Mesendoderm (in vitro differentiated cells): Measurements from ENCODE around the gene EMC1.
"Not testable (repeated sequence)": the region's sequence is repeated elsewhere in the genome, so short reads cannot be mapped to it uniquely, and the experiment has no call there.

ENCODE experiments used
- DNase-seq: peaks from one replicate; pipeline ENCODE4 v3.0.0; 2013
- H2AK5ac ChIP-seq: 2 replicates; pipeline ENCODE4 v1.6.1; 2013; ENCODE audit warnings: low read length, inconsistent platforms
- H2BK120ac ChIP-seq: 2 replicates; pipeline ENCODE4 v1.6.1; 2013; ENCODE audit warnings: low read depth, mild to moderate bottlenecking, low read length, moderate library complexity, mixed read lengths
- H2BK15ac ChIP-seq: replicated peaks from 2 replicates; pipeline ENCODE4 v1.6.1; 2013; ENCODE audit warnings: low read depth, mild to moderate bottlenecking, moderate library complexity
- H2BK5ac ChIP-seq: 2 replicates; pipeline ENCODE4 v1.6.1; 2013; ENCODE audit warnings: low read length, inconsistent platforms
- H3K18ac ChIP-seq: 2 replicates; pipeline ENCODE4 v1.6.1; 2013; ENCODE audit warnings: mild to moderate bottlenecking, low read length, mixed read lengths
- H3K23ac ChIP-seq: one replicate; pipeline ENCODE4 v1.6.1; 2013; ENCODE audit warnings: low read length
- H3K27ac ChIP-seq: 2 replicates; pipeline ENCODE4 v1.5.1; 2013; ENCODE audit warnings: low read depth, mild to moderate bottlenecking, inconsistent platforms, low read length, moderate library complexity
- H3K27me3 ChIP-seq: 2 replicates; pipeline ENCODE4 v1.6.1; 2013; ENCODE audit warnings: low read length, control low read depth, mild to moderate bottlenecking, inconsistent platforms; ENCODE audit not compliant: insufficient read depth, poor library complexity
- H3K36me3 ChIP-seq: 2 replicates; pipeline ENCODE4 v1.6.1; 2013; ENCODE audit warnings: low read length, inconsistent platforms; ENCODE audit not compliant: control insufficient read depth, insufficient read depth
- H3K4ac ChIP-seq: one replicate; pipeline ENCODE4 v1.6.1; 2013; ENCODE audit warnings: low read depth, mild to moderate bottlenecking, low read length, moderate library complexity
- H3K4me1 ChIP-seq: 2 replicates; pipeline ENCODE4 v1.6.1; 2013; ENCODE audit warnings: low read depth, low read length, inconsistent platforms; ENCODE audit not compliant: control insufficient read depth
- H3K4me2 ChIP-seq: 2 replicates; pipeline ENCODE4 v1.6.1; 2013; ENCODE audit warnings: low read length
- H3K4me3 ChIP-seq: 2 replicates; pipeline ENCODE4 v1.5.1; 2013; ENCODE audit warnings: mild to moderate bottlenecking, low read length
- H3K56ac ChIP-seq: one replicate; pipeline ENCODE4 v1.6.1; 2013; ENCODE audit warnings: low read length
- H3K79me1 ChIP-seq: 2 replicates; pipeline ENCODE4 v1.6.1; 2013; ENCODE audit warnings: low read length, inconsistent platforms
- H3K79me2 ChIP-seq: 2 replicates; pipeline ENCODE4 v1.6.1; 2013; ENCODE audit warnings: mild to moderate bottlenecking, low read length; ENCODE audit not compliant: control insufficient read depth, insufficient read depth
- H3K9ac ChIP-seq: 2 replicates; pipeline ENCODE4 v1.6.1; 2013; ENCODE audit warnings: low read length, inconsistent platforms
- H4K5ac ChIP-seq: one replicate; pipeline ENCODE4 v1.6.1; 2013; ENCODE audit warnings: low read length
- H4K8ac ChIP-seq: one replicate; pipeline ENCODE4 v1.6.1; 2013; ENCODE audit warnings: low read depth, mild to moderate bottlenecking, control low read depth, low read length, moderate library complexity
- WGBS: extraction: QIAGEN DNeasy Blood & Tissue Kit; methylation state at CpG from one replicate; pipeline ENCODE4 v1.1.7; 2013; ENCODE audit warnings: low lambda C conversion rate, missing lambda C conversion rate; ENCODE audit not compliant: insufficient coverage; ENCODE audit errors: extremely low coverage; 5-methylcytosine and 5-hydroxymethylcytosine counted together

Gene EMC1

GRCh38 chr1:19220080-19220846 is 31.1 kb downstream of the EMC1 start:
- Histone ChIP-seq H3K4me2 (no peak overlapping the region), H3K36me3 (peaks cover 21% of the 10 kb centered on the region), H2BK15ac (no peak overlapping the region), H3K56ac (no peak overlapping the region), H4K8ac (no peak overlapping the region), H4K5ac (no peak overlapping the region), H2BK5ac (no peak overlapping the region), H2BK120ac (no peak overlapping the region), H3K79me2 (no peaks in the 10 kb centered on the region), H3K4ac (no peak overlapping the region), H3K27me3 (no peaks in the 10 kb centered on the region), H3K9ac (no peak overlapping the region), H3K4me1 (no peaks in the 10 kb centered on the region), H2AK5ac (no peak overlapping the region), H3K27ac (no peak overlapping the region), H3K23ac (no peak overlapping the region), H3K79me1 (no peaks in the 10 kb centered on the region), H3K4me3 (no peak overlapping the region), H3K18ac (no peak overlapping the region)
- no CpG with 5 or more reads among the region's 8 CpGs for WGBS
- no peak for DNase-seq

- no peaks in the 10 kb centered on the region for H3K4me1 ChIP-seq
- H3K56ac ChIP-seq: no peak overlapping the region
- no peaks in the 10 kb centered on the region for H3K79me2 ChIP-seq
- H3K4me3 ChIP-seq: no peak overlapping the region
- H3K36me3 ChIP-seq: peaks cover 21% of the 10 kb centered on the region
- no peak overlapping the region for H3K4me2 ChIP-seq
- no peak overlapping the region for H2BK15ac ChIP-seq
- H3K4ac ChIP-seq: no peak overlapping the region
- H2BK5ac ChIP-seq: no peak overlapping the region
- no peaks in the 10 kb centered on the region for H3K27me3 ChIP-seq
- WGBS: no CpG with 5 or more reads among the region's 7 CpGs
- no peak overlapping the region for H3K18ac ChIP-seq
- no peak overlapping the region for H4K8ac ChIP-seq
- H4K5ac ChIP-seq: no peak overlapping the region
- H3K9ac ChIP-seq: no peak overlapping the region
- no peaks in the 10 kb centered on the region for H3K79me1 ChIP-seq
- H2AK5ac ChIP-seq: no peak overlapping the region
- no peak overlapping the region for H3K27ac ChIP-seq
- H2BK120ac ChIP-seq: no peak overlapping the region
- no peak overlapping the region for H3K23ac ChIP-seq
- DNase-seq: no peak
Observed at GRCh38 chr1:19219451-19219850, 31.9 kb downstream of the EMC1 start.

DNA sequence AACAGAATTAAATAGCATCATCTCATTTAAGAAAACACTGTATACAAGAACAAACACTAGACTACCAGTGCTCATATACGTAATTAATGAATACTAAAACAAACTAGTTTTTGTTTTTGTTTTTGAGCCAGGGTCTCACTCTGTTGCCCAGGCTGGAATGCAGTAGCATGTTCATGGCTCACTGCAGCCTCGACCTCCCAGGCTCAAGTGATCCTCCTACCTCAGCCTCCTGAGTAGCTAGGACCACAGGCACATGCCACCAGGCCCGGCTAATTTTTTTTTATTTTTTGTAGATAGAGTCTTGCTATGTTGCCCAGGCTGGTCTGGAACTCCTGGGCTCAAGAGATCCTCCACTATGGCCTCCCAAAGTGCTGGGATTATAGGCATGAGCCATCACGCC is 34.7 kb downstream of the EMC1 start:
- H2BK15ac ChIP-seq, H3K56ac ChIP-seq, H3K27me3 ChIP-seq, H3K4me3 ChIP-seq, H2BK5ac ChIP-seq, H3K4me2 ChIP-seq, H4K5ac ChIP-seq, H4K8ac ChIP-seq, H3K4ac ChIP-seq, H3K4me1 ChIP-seq, H3K79me2 ChIP-seq, H3K79me1 ChIP-seq, H2AK5ac ChIP-seq, H2BK120ac ChIP-seq, H3K23ac ChIP-seq, DNase-seq, H3K9ac ChIP-seq, H3K18ac ChIP-seq, H3K27ac ChIP-seq: not testable (repeated sequence)
- peaks cover 10% of the 10 kb centered on the region for H3K36me3 ChIP-seq
- no CpG with 5 or more reads among the region's 4 CpGs for WGBS

- WGBS: no CpG with 5 or more reads among the region's 1 CpG
- Histone ChIP-seq H3K56ac (no peak overlapping the region), H3K9ac (no peak overlapping the region), H3K27ac (no peak overlapping the region), H2AK5ac (no peak overlapping the region), H3K36me3 (no peaks in the 10 kb centered on the region), H4K5ac (no peak overlapping the region), H3K23ac (no peak overlapping the region), H3K27me3 (no peaks in the 10 kb centered on the region), H2BK120ac (no peak overlapping the region), H3K4me2 (no peak overlapping the region), H3K4me3 (no peak overlapping the region), H3K79me1 (peaks cover 3% of the 10 kb centered on the region), H4K8ac (no peak overlapping the region), H3K18ac (no peak overlapping the region), H3K4me1 (no peaks in the 10 kb centered on the region), H2BK5ac (no peak overlapping the region), H3K4ac (no peak overlapping the region), H2BK15ac (no peak overlapping the region), H3K79me2 (peaks cover 22% of the 10 kb centered on the region)
- no peak for DNase-seq
Observed at GRCh38 chr1:19213580-19213979, 37.7 kb downstream of the EMC1 start.

DNA sequence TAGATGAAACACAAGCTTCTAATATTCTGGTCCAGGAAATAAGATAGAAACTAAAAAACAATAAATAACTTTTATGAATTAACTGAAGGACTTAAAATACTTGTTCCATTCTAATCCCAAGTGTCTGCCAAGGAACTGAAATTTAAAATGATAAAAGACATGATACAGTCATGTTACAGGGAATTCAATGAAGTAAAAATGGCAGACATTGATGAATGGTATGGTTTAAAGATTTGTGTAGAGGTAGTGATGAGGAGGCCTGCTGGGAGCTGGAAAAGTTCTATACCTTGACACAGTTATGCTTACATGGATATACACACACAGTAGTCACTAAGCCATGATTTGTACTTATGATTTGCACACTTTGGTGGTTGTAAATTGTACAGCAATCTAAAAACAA is 39.2 kb downstream of the EMC1 start:
- no peak overlapping the region for H2BK5ac ChIP-seq
- peaks cover 3% of the 10 kb centered on the region for H3K79me1 ChIP-seq
- no peak overlapping the region for H4K8ac ChIP-seq
- no peaks in the 10 kb centered on the region for H3K4me1 ChIP-seq
- no peak overlapping the region for H4K5ac ChIP-seq
- H3K18ac ChIP-seq: no peak overlapping the region
- H2BK15ac ChIP-seq: no peak overlapping the region
- H3K79me2 ChIP-seq: peaks cover 36% of the 10 kb centered on the region
- no peak overlapping the region for H3K9ac ChIP-seq
- H3K56ac ChIP-seq: no peak overlapping the region
- DNase-seq: no peak
- H2AK5ac ChIP-seq: no peak overlapping the region
- no peak overlapping the region for H3K23ac ChIP-seq
- no peak overlapping the region for H3K4me3 ChIP-seq
- no peak overlapping the region for H3K27ac ChIP-seq
- no peak overlapping the region for H2BK120ac ChIP-seq
- no peak overlapping the region for H3K4ac ChIP-seq
- no peak overlapping the region for H3K4me2 ChIP-seq
- H3K27me3 ChIP-seq: no peaks in the 10 kb centered on the region
- no peaks in the 10 kb centered on the region for H3K36me3 ChIP-seq
